PC-9 (cell line): ENCODE measurements around the gene MVD. TPM values are rescaled to one million over a fixed set of nuclear protein-coding genes. Genes with fewer than 3 reads are reported as not detected.

Experiments used
- BruUV-seq: library from RNA; stranded (reverse); fragments of 400-500 nt; replicated peaks from 2 replicates; lab custom pipeline; 2021; lab: Mats Ljungman, UMichigan
- CTCF ChIA-PET: fragments of 300-600 bp; sonication (Branson Sonifier 250); formaldehyde crosslinking; loops from one replicate; lab custom pipeline; 2022; ENCODE audit warnings: antibody characterized with exemption; lab: Charles Lee
- POLR2A ChIA-PET: fragments of 300-600 bp; sonication (Branson Sonifier 250); formaldehyde crosslinking; loops from one replicate; lab custom pipeline; 2022; ENCODE audit warnings: antibody characterized with exemption; ENCODE audit not compliant: unreplicated experiment; lab: Charles Lee
- DNase-seq, 2 experiments: peaks; one replicate each; pipeline versions ENCODE4 v3.0.0 to v3.0.0-alpha.2; 2015 to 2022; ENCODE audit warnings: mixed read lengths in 1 of 2
- H2AFZ ChIP-seq: fragments of 200-600 bp; sonication (generic); 2 replicates; pipeline ENCODE4 v1.8.1; 2017; ENCODE audit warnings: antibody characterized with exemption
- H3F3A ChIP-seq: fragments of 200-600 bp; sonication (generic); 2 replicates; pipeline ENCODE4 v1.8.1; 2017; ENCODE audit warnings: antibody characterized with exemption, mild to moderate bottlenecking, low read depth; ENCODE audit not compliant: insufficient read depth
- H3K27ac ChIP-seq: fragments of 200-600 bp; sonication (generic); 2 replicates; pipeline ENCODE4 v1.6.1; 2016; ENCODE audit warnings: mixed run types
- H3K27me3 ChIP-seq: fragments of 200-600 bp; sonication (generic); 2 replicates; pipeline ENCODE4 v1.6.1; 2016; ENCODE audit warnings: low read depth, mixed run types; ENCODE audit not compliant: insufficient read depth
- H3K36me3 ChIP-seq: fragments of 200-600 bp; sonication (generic); 2 replicates; pipeline ENCODE4 v1.6.1; 2016; ENCODE audit warnings: low read depth, mixed run types
- H3K4me1 ChIP-seq: fragments of 200-600 bp; sonication (generic); replicated peaks from 2 replicates; pipeline ENCODE4 v1.6.1; 2016; ENCODE audit warnings: mixed run types; ENCODE audit not compliant: insufficient read depth
- H3K4me2 ChIP-seq: fragments of 200-600 bp; sonication (generic); 2 replicates; pipeline ENCODE4 v1.6.1; 2017; ENCODE audit warnings: mixed run types
- H3K4me3 ChIP-seq: fragments of 200-600 bp; sonication (generic); 2 replicates; pipeline ENCODE4 v1.6.1; 2016; ENCODE audit warnings: mixed run types
- H3K79me2 ChIP-seq: fragments of 200-600 bp; sonication (generic); 2 replicates; pipeline ENCODE4 v1.6.1; 2017; ENCODE audit warnings: low read depth, mixed run types
- H3K9me2 ChIP-seq: fragments of 200-600 bp; sonication (generic); 2 replicates; pipeline ENCODE4 v1.8.1; 2017; ENCODE audit warnings: mild to moderate bottlenecking; ENCODE audit not compliant: insufficient read depth
- H3K9me3 ChIP-seq: fragments of 200-600 bp; sonication (generic); 2 replicates; pipeline ENCODE4 v1.8.1; 2016; ENCODE audit warnings: low read depth; ENCODE audit not compliant: insufficient read depth
- H4K20me1 ChIP-seq: fragments of 200-600 bp; sonication (generic); 2 replicates; pipeline ENCODE4 v1.8.1; 2017; ENCODE audit not compliant: insufficient read depth
- CTCF ChIP-seq: fragments of 200-600 bp; sonication (generic); conservative IDR thresholded peaks from 2 replicates; pipeline ENCODE4 v1.6.1; 2017; ENCODE audit warnings: mixed run types, antibody characterized with exemption, mild to moderate bottlenecking, moderate library complexity
- EZH2 ChIP-seq: fragments of 200-600 bp; sonication (generic); IDR thresholded peaks from 2 replicates; pipeline ENCODE4 v1.8.0; 2017; ENCODE audit warnings: antibody characterized with exemption, low read depth
- intact Hi-C: fragments of 100-400 bp; cut with micrococcal nuclease; formaldehyde crosslinking; loops from one replicate; pipeline ENCODE4 v1.10.0; 2022; ENCODE audit not compliant: unreplicated experiment
- total RNA-seq: library from RNA; stranded (reverse); gene quantifications from 2 replicates; pipeline ENCODE4 v1.2.3, GENCODE V29; 2021

MVD gene
- total RNA-seq, 1 experiment from 2014 or later = 168 TPM

DNA sequence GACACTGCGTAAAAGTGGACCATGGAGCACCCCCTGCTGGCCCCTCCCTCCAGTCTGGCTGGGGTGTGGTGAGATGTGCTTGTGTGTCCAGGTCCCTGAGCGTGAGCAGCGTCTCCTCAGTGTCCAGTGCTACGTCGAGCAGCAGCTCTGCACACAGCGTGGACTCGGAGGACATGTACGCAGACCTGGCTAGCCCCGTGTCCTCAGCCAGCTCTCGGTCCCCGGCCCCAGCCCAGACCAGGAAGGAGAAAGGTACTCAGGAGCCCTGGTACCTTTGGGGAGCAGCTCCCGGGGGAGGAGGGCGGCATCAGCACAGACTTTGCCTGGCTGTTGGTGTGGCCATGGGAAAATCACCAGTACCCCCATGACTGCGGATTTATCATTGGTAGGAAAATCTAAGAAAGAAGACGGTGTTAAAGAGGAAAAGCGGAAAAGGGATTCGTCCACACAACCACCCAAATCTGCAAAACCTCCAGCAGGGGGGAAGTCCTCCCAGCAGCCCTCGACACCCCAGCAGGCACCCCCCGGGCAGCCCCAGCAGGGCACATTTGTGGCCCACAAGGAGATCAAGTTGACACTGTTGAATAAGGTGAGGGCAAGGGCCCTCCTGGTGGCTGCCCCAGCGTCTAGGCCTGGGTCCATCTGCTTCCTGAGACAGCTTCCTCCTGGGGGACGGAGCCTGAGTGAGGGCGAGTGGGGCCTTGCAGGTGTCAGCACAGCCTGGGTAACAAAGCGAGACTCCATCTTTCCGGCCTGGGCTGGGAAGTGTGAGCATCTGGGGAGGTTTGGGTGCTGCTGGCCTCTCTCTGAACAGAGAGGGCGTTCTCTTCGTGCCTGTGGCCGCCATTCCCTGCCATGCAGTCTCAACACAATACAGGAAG, 35.1 kb downstream of the MVD start:
- peaks cover 3% of the 10 kb centered on the region; the same call in 1 of the 2 replicates for H3F3A ChIP-seq
- no peaks in the 10 kb centered on the region for H3K4me1 ChIP-seq
- no peak for TF ChIP-seq EZH2
- no peak for TF ChIP-seq CTCF
- H3K4me2 ChIP-seq = no peak overlapping the region
- H3K4me3 ChIP-seq = no peak overlapping the region
- DNase-seq = peak in 1 of 2 experiments; percentile 31
- H3K27me3 ChIP-seq = no peaks in the 10 kb centered on the region
- H2AFZ ChIP-seq = no peak overlapping the region
- no peaks in the 10 kb centered on the region for H3K9me3 ChIP-seq
- H3K79me2 ChIP-seq = no peaks in the 10 kb centered on the region
- ChIA-PET CTCF (no interaction called here), POLR2A (no interaction called here)
- no TSS peak for BruUV-seq
- H4K20me1 ChIP-seq = no peaks in the 10 kb centered on the region
- no peak overlapping the region for H3K27ac ChIP-seq
- intact Hi-C loops = no loop called here
- H3K36me3 ChIP-seq = no peaks in the 10 kb centered on the region
- H3K9me2 ChIP-seq = no peaks in the 10 kb centered on the region

DNA sequence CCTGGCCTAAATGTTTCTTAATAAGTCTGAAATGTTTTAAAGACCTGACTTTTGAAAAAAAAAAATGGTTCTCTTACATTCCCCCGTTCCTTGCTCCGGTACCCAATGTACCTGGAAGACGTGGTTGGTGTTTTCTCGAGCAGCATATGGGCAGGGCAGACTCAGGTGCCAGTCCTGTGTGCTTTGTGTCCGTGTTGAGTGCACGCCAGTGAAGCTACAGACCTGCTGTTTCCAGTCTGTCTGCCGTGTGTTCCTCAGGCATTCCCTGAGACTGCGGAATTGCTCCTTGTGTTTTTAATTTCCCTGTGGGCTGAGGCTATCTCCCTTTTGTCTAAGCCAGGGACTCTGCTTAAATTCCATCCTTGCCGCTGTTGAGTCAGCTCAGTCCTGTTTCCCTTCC, 36.2 kb downstream of the MVD start:
- ChIA-PET POLR2A (no interaction called here), CTCF (no interaction called here)
- no peaks in the 10 kb centered on the region for H3K4me1 ChIP-seq
- no peak overlapping the region for H3K4me2 ChIP-seq
- H3K36me3 ChIP-seq = no peaks in the 10 kb centered on the region
- no peak overlapping the region for H3K27ac ChIP-seq
- H3K27me3 ChIP-seq = no peaks in the 10 kb centered on the region
- peak in 1 of 2 experiments; percentile 30 for DNase-seq
- H3K4me3 ChIP-seq = no peak overlapping the region
- H3K9me2 ChIP-seq = no peaks in the 10 kb centered on the region
- BruUV-seq = no TSS peak
- no peaks in the 10 kb centered on the region for H3K9me3 ChIP-seq
- no peaks in the 10 kb centered on the region for H4K20me1 ChIP-seq
- no peaks in the 10 kb centered on the region for H3K79me2 ChIP-seq
- H3F3A ChIP-seq = peaks cover 3% of the 10 kb centered on the region; the same call in 1 of the 2 replicates
- no peak overlapping the region for H2AFZ ChIP-seq
- TF ChIP-seq CTCF = no peak
- TF ChIP-seq EZH2 = no peak
- intact Hi-C loops = no loop called here

- no peaks in the 10 kb centered on the region for H4K20me1 ChIP-seq
- no TSS peak for BruUV-seq
- H3K9me3 ChIP-seq = no peaks in the 10 kb centered on the region
- H3K27me3 ChIP-seq = no peaks in the 10 kb centered on the region
- H3K79me2 ChIP-seq = no peaks in the 10 kb centered on the region
- H3K9me2 ChIP-seq = no peaks in the 10 kb centered on the region
- TF ChIP-seq CTCF = no peak
- TF ChIP-seq EZH2 = no peak
- H2AFZ ChIP-seq = no peak overlapping the region
- H3K4me2 ChIP-seq = no peak overlapping the region
- no peaks in the 10 kb centered on the region for H3K36me3 ChIP-seq
- H3K4me1 ChIP-seq = no peaks in the 10 kb centered on the region
- H3F3A ChIP-seq = no peaks in the 10 kb centered on the region; the same call in 1 of the 2 replicates
- intact Hi-C loops = no loop called here
- ChIA-PET CTCF (no interaction called here), POLR2A (no interaction called here)
- no peak overlapping the region for H3K27ac ChIP-seq
- DNase-seq = no peak
- no peak overlapping the region for H3K4me3 ChIP-seq
These were observed 37.8 kb downstream of the MVD start for GRCh38 chr16:88624977-88625576.
